Measurements from ENCODE around the gene CD180.
A peak's percentile ranks its signal among the peaks of the same experiment; 100 is the strongest.

CD180 gene

DNA sequence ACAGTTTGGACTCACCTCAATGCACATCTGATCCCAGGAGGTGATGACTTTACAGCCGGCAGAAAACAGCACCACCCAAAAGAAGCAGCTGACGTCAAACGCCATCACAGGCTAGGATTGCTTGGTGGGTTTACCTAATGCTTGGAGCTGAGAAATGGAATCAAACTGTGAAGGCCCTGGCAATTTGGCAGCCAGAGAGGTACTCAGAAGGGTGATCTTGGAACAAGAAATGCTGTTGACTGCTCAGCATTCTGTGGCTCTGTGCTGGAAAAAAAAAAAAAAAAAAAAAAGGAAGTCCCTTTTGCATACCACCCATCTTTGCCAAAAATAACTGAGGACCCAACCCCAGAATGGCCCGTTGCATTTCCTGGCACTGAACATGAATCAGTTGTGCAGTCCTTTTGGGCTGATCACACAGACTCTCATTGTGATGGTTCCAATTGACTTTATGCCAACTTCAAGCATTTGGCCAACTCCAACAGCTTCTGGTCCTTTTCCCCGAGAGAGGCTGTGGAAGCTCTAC lies at the start of gene CD180:
Gene CD180, minus strand, starts transcription at position 263 of the 523 bp plus-strand sequence. Its CDS starts 158 bp downstream, at position 105.
- no peak for DNase-seq (ENCODE audit: low read depth)

DNA sequence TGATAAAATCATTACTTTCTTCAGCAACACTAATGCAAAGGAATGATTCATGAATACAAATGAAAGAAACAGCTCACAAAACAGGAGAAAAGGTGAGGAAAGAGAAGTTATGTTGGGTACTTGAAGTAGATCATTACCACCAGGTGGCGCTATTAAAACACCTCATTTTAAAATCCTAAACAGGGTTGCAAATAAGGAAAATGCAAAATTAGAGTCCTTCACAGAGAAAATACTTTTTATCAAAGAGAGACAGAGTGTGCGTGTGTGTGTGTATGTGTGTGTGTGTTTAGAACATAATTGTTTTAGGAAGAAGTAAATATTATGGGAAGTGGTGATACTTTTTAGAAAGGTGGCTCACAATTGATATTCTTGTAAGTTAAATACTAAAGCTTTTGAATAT lies 49.5 kb upstream of the CD180 start:
- DNase-seq (ENCODE audit: low read depth), result no peak

DNA sequence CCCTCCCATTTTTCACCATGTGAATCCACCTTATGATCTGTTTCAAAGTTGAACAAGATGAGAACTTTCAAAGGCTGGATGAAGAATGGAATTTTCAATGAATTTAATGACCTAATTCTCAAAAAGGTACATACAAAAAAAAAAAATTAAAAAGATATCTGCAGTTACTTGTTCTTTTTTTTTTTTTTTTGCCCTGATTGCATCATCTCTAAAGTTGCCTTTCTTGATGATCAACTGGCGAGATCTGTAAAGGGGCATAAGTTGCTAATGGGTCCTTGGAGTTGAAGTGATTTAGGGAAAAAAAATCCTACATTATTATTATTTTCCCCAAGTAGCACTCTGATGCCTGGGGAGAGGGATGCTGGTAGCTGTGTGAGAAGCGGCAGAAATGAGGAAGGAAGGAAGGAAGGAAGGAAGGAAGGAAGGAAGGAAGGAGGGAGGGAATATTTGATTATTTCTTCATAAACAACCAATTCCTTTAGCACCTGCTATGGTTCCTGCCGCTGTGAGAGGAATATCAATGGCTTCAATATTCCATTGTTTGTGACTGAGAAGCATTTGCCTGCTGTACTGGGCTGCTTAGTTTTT lies 48.8 kb upstream of the CD180 start:
- no peak for DNase-seq (ENCODE audit: low read depth)

DNA sequence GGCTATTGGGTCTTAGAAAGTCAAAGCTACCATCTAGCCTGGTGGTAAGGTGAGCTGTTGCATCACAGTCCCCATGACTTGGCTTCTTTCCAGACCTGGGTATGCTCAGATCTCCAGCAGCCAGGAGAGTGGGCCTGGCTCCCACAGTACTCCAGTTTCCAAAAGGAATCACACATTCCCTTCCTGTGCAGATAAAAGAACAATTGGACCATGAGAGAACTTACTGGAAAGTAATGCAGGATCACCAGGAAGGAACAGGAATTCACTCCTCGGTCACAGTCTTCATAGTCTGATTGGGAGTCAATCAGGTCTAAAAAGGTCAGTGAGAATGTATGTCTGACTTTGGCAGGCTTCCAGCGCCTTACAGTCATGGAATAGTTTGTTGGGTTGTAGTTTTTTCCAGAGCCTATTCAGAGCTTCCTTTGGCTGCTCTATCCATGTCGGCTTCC lies 47.8 kb upstream of the CD180 start:
- DNase-seq (ENCODE audit: low read depth), result no peak

DNA sequence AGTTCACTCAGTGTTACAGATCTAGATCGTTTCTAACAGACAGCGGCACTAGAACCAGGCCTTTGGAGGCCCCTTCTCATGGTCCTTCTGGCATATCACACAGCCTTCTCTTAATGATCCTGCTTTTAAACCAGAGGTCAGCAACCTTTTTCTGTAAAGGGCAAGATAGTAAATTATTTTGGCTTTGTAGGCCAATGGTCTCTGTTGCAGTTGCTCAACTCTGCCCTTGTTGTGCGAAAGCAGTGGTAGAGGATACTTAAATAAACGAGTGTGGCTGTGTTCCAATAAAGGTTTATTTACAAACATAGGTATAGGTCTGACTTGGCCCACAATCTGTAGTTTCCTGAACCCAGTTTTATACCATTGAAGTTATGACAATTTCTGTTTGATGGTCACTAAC lies 47.3 kb upstream of the CD180 start:
- no peak for DNase-seq (ENCODE audit: low read depth)

DNA sequence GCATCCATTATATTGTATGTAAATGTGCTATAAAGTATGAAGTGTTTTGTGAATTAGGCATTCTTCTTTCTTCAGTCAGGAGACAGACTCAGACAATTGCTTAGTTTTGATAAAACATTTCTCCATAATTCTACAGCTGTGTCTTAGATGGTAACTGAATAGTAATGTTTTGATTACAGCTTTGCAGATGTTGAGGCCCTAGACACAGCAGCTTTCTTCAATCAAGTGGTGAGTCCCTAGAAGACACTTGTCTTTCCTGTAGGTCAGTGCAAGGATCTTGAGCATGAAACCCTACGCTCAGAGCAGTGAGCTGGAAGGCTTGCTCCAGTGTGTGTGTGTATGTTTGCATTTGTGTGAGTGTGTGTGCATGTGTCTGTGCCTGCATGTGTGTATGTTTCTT lies 46.8 kb upstream of the CD180 start:
- no peak for DNase-seq (ENCODE audit: low read depth)

DNA sequence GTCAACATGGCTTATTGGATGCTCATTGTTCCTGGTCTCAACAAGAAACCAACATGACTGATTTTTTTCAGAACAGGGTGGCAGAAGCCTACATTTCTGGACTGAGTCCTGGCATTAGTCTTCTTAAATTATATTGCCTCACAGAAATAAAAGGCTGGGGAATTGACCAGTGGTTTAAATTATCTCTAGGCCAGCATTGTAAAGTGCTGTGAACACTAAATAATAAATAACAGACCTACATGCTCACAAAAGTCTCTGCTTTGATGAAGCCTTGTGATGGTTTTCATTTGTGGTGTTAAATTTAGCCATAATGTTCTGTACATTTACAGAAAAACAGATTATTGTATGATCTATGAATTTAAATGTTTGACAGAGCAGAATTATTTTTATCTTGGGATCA lies 44.7 kb upstream of the CD180 start:
- DNase-seq (ENCODE audit: low read depth), result no peak

- no peak for DNase-seq (ENCODE audit: low read depth)
These were observed 44.2 kb upstream of the CD180 start for GRCh38 chr5:67240846-67241245.

GRCh38 chr5:67240065-67240464 lies 43.5 kb upstream of the CD180 start:
- DNase-seq (ENCODE audit: low read depth), result no peak

DNA sequence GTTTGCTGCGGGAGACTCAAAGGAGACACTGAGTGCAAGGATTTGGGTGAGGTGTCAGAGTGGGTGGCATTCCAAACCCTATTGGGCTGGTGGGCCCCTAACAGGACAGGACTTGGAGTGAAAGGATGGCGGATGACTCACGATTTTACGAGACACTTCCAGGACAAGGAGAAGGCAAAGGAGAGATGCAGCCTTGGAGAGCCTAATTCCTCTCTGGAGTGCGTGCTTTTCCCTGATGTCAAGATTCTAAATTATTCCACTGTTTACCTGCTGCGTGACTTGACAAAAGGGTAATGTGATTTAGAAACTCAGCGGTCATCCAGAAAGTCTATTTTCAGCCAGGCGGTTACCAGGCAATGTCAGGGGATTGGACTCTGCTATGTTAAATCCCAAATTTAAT lies 41.6 kb upstream of the CD180 start:
- no peak for DNase-seq (ENCODE audit: low read depth)

GRCh38 chr5:67235399-67236110 lies 39.0 kb upstream of the CD180 start:
- DNase-seq (ENCODE audit: low read depth), result no peak

- no peak for DNase-seq (ENCODE audit: low read depth)
These were observed 38.1 kb upstream of the CD180 start for GRCh38 chr5:67234671-67235176.

- no peak for DNase-seq (ENCODE audit: low read depth)
These were observed 36.5 kb upstream of the CD180 start for GRCh38 chr5:67233075-67233474.

DNA sequence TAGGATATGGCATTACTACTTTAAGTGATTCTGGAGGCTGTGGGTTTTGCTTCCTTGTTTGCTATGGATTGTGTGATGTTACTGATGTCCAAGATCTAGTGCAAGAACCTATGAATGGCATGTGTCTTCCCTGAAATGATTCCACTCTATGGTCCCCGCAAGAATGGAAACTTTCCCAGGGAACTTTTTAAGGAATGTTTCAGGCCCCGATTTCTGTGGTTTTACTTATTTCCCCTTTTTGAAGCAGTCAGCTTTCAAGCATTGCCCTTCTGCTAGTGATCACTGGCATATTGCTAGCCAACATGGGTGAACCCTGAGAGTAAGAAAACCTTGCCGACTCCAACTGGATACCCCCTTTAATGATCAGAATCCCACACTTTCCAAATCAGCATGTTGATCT lies 26.6 kb upstream of the CD180 start:
- DNase-seq (ENCODE audit: low read depth), result no peak

DNA sequence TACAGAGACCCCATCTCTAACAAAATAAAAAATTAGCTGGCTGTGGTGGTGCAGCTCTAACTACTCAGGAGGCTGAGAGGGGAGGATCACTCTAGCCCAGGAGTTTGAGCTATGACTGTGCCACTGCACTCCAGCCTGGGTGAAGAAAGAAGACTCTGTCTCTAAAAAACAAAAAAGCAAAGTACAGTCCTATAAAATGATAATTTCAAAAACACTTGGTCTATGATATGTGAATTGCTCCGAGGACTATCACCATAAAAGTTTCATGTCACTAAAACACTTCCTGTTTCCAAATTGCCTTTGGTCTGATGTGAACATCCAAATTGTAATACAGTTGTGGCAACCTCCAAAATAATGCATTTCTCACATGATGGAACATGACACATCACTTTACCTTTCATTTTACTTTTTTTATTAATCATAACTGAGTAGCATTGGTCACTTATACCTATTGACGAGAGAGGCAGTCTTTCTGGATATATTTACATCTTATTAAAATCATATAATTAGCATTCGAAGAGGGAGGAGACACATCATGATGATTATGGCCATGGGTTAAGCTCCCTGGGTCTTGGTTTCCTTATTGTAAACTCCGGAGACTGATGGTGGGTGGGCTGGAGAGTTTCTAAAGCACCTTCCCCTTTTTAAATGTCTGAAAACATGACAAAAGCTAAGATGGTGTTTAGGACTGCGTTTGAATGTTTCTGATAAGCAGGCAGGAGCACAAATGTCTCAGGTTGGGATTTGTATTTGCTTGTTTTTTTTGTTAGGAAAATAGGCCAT lies 25.8 kb upstream of the CD180 start:
- DNase-seq (ENCODE audit: low read depth), result no peak

- DNase-seq (ENCODE audit: low read depth), result peak; percentile 13
These were observed 25.1 kb upstream of the CD180 start for GRCh38 chr5:67221487-67222242.

GRCh38 chr5:67216564-67216963 lies 20.0 kb upstream of the CD180 start:
- no peak for DNase-seq (ENCODE audit: low read depth)

- peak; percentile 25 for DNase-seq (ENCODE audit: low read depth)
These were observed 19.2 kb upstream of the CD180 start for GRCh38 chr5:67215519-67216471.

- DNase-seq (ENCODE audit: low read depth), result no peak
These were observed 18.3 kb upstream of the CD180 start for GRCh38 chr5:67214707-67215447.

- no peak for DNase-seq (ENCODE audit: low read depth)
These were observed 17.4 kb upstream of the CD180 start for GRCh38 chr5:67214036-67214435.
